ENCODE measurements around the gene SIK2.
"Not testable (repeated sequence)": the region's sequence is repeated elsewhere in the genome, so short reads cannot be mapped to it uniquely, and the experiment has no call there.

SIK2 gene

GRCh38 chr11:111743700-111744099 lies 141.5 kb downstream of the SIK2 start:
- FAIRE-seq, result peak; percentile 96
- DNase-seq (ENCODE audit: insufficient read length, low spot score), result no peak

GRCh38 chr11:111745719-111746504 lies 143.7 kb downstream of the SIK2 start:
- DNase-seq (ENCODE audit: insufficient read length, low spot score), result no peak
- FAIRE-seq, result peak; percentile 92

- DNase-seq (ENCODE audit: insufficient read length, low spot score) (no peak), FAIRE-seq (peak; percentile 42)
These were observed 146.0 kb downstream of the SIK2 start for GRCh38 chr11:111748035-111748804.

GRCh38 chr11:111749646-111750045 lies 147.4 kb downstream of the SIK2 start:
- DNase-seq (ENCODE audit: insufficient read length, low spot score) (no peak), FAIRE-seq (no peak)

- no peak for DNase-seq (ENCODE audit: insufficient read length, low spot score)
- FAIRE-seq, result no peak
These were observed 153.8 kb downstream of the SIK2 start for GRCh38 chr11:111756097-111756496.

GRCh38 chr11:111759376-111759775 lies 157.1 kb downstream of the SIK2 start:
- FAIRE-seq (peak; percentile 13), DNase-seq (ENCODE audit: insufficient read length, low spot score) (no peak)

- no peak for FAIRE-seq
- no peak for DNase-seq (ENCODE audit: insufficient read length, low spot score)
These were observed 157.6 kb downstream of the SIK2 start for GRCh38 chr11:111759778-111760407.

GRCh38 chr11:111761036-111761435 lies 158.8 kb downstream of the SIK2 start:
- FAIRE-seq (peak; percentile 69), DNase-seq (ENCODE audit: insufficient read length, low spot score) (no peak)

GRCh38 chr11:111762526-111762925 lies 160.3 kb downstream of the SIK2 start:
- no peak for FAIRE-seq
- DNase-seq (ENCODE audit: insufficient read length, low spot score), result no peak

- FAIRE-seq, result peak; percentile 78
These were observed 160.9 kb downstream of the SIK2 start for GRCh38 chr11:111762981-111763643.

GRCh38 chr11:111764621-111765020 lies 162.4 kb downstream of the SIK2 start:
- FAIRE-seq (peak; percentile 72), DNase-seq (ENCODE audit: insufficient read length, low spot score) (no peak)

More at GRCh38 chr11:111762981-111763643, 160.9 kb downstream of the SIK2 start:
- DNase-seq (ENCODE audit: insufficient read length, low spot score), result no peak

- peak; percentile 44 for FAIRE-seq
- DNase-seq (ENCODE audit: insufficient read length, low spot score), result peak; percentile 26
These were observed 163.2 kb downstream of the SIK2 start for GRCh38 chr11:111765320-111765983.

- DNase-seq (ENCODE audit: insufficient read length, low spot score), result peak; percentile 99
- FAIRE-seq, result peak; percentile 94
These were observed 164.0 kb downstream of the SIK2 start, which contains the start of gene PPP2R1B for GRCh38 chr11:111765984-111766833. TSS of gene PPP2R1B (minus strand) at chr11:111766389. CDS start at chr11:111766361, 28 bp downstream.

GRCh38 chr11:111766834-111767142 lies 164.5 kb downstream of the SIK2 start:
- no peak for FAIRE-seq
- DNase-seq (ENCODE audit: insufficient read length, low spot score), result no peak

GRCh38 chr11:111770581-111771134 lies 168.4 kb downstream of the SIK2 start:
- DNase-seq (ENCODE audit: insufficient read length, low spot score) (no peak), FAIRE-seq (peak; percentile 33)

- not testable (repeated sequence) for DNase-seq (ENCODE audit: insufficient read length, low spot score); FAIRE-seq
These were observed 169.0 kb downstream of the SIK2 start for GRCh38 chr11:111771205-111771604.

- FAIRE-seq (no peak), DNase-seq (ENCODE audit: insufficient read length, low spot score) (no peak)
These were observed 170.3 kb downstream of the SIK2 start for GRCh38 chr11:111772535-111772934.

GRCh38 chr11:111774955-111775710 lies 172.9 kb downstream of the SIK2 start:
- FAIRE-seq, result no peak
- no peak for DNase-seq (ENCODE audit: insufficient read length, low spot score)
